HPDE6-E6E7 (cell line): ENCODE data around the gene GTF3C5.
"Not testable (repeated sequence)": the region's sequence is repeated elsewhere in the genome, so short reads cannot be mapped to it uniquely, and the experiment has no call there.

Experiments used
- DNase-seq: peaks from one replicate; pipeline ENCODE4 v3.0.0; 2011; ENCODE audit warnings: missing footprints; ENCODE audit errors: extremely low spot score

GTF3C5 gene

DNA sequence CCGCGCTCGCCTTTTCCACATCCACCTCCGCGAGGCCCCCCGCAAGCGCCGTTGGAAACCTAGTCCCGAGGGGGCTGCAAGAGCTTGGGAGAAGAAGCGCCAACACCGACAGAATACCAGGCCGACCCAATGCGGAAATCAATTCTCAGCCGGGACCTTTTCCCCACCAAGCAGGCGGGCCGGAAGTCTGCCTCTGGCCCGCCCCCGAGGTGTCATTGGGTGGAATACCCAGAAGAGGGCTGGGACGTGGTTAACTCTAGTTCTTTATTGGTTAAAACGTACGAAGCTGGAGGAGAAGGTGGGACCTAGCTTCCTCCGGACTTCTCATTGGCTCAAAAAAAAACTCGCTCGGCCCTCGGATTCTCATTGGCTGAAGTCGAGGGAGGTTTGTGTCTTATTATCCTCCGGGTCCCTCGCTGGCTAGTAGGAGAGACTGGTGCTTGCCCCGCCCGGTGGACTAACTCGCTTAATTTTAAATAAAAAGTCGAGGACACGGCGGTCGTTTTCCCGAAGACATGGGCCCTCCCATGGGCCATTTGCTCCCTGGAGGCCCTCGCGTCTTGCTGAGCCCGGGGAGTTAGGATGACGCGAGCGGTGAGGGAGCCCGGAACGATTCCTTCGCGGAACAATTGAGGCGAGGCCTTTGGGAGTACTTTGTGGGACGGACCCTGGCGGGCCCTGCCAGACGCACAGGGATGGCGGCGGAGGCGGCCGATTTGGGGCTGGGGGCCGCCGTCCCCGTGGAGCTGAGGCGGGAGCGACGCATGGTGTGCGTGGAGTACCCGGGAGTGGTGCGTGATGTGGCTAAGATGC is at the start of gene GTF3C5:
Gene GTF3C5 (plus strand): TSS at position 681 of the 813 bp plus-strand sequence. CDS start 15 bp downstream, at position 696.
- DNase-seq = peak; percentile 100

- DNase-seq = no peak
Observed at GRCh38 chr9:132982458-132982857, 48.3 kb upstream of the GTF3C5 start.

DNA sequence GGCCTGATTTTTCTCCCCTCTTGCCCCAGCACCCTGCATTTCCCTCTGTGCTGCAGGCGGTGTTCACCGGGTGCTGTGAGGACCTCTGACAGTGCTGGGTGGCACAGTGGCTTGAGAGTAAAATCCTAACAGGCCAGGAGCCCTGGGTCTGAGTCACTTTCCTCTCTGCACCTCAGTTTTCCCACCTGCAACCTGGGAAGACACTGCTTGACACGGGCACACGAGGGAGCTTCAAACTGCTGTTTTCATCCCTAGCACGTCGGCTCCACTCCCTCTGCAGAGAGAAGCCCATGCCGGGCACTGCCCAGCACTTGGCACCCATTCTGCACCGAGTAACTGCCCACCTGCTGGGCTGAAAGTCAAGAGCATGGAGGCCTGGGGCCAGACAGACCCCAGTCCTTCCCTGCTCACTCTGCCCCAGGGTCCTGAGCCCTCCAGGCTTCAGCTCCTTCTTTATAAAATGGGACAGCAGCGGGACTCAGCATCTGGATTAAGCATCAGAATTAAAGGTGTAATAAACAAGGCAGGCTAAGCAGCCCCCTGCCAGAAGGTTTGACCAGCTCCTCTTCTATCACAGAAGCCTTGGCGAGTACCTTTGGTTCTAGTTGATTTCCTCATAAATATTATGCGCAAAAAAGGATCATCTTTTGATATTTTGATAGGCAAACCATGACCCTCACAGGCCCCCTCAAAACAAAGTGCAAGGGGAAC is 47.2 kb upstream of the GTF3C5 start:
- DNase-seq = no peak

GRCh38 chr9:132984202-132985070 is 46.4 kb upstream of the GTF3C5 start:
- DNase-seq = no peak

- DNase-seq = no peak
Observed at GRCh38 chr9:132985071-132985350, 45.8 kb upstream of the GTF3C5 start.

DNA sequence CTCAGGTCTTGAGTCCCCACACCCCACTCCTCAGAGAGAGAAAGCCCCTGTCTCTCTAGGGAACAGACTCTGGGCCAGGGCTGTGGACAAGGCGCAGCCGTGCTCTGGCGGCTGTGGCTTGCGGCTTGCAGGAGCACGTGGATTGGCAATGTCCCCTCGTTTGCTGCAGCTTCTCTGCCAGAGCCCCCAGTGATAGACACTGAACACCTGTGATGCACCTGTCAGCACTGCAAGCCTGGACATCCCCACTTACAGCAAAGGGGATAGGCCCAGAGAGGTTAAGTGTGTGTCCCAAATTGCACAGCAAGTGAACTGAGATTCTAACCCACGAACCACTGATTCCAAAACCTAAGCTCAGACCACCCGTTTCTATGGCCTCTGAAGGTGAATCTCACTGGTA is 45.3 kb upstream of the GTF3C5 start:
- no peak for DNase-seq

DNA sequence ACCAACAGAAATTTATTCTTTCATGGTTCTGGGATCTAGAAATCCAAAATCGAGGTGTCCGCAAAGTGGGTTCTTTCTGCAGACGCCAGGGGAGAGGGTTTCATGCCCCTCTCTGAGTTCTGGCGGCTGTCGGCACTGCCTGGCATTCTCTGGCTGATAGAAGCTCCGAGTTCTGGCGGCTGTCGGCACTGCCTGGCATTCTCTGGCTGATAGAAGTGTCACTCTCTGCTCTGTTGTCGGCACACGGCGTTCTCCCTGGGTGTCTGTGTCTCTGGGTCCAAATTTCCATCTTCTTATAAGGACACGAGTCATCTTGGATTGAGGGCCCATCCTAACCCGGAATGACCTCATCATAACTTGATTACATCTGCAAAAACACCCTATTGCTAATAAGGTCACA is 44.7 kb upstream of the GTF3C5 start:
- no peak for DNase-seq

GRCh38 chr9:132986640-132987620 is 43.9 kb upstream of the GTF3C5 start:
- DNase-seq = no peak

GRCh38 chr9:132988244-132989013 is 42.4 kb upstream of the GTF3C5 start:
- no peak for DNase-seq

DNA sequence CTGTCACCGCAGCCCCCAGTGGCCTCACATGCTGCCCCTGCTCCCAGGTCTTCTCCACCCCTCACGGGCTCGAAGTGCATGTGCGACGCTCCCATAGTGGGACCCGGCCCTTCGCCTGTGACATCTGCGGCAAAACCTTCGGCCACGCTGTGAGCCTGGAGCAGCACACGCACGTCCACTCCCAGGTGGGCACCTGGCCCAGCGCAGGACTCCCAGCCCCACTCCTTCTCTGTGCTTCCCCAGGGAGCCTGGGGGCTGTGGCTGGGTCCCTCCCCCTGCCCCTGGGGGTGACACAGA is 41.8 kb upstream of the GTF3C5 start:
- DNase-seq = no peak

- DNase-seq = no peak
Observed at GRCh38 chr9:132989414-132989996, 41.3 kb upstream of the GTF3C5 start.

DNA sequence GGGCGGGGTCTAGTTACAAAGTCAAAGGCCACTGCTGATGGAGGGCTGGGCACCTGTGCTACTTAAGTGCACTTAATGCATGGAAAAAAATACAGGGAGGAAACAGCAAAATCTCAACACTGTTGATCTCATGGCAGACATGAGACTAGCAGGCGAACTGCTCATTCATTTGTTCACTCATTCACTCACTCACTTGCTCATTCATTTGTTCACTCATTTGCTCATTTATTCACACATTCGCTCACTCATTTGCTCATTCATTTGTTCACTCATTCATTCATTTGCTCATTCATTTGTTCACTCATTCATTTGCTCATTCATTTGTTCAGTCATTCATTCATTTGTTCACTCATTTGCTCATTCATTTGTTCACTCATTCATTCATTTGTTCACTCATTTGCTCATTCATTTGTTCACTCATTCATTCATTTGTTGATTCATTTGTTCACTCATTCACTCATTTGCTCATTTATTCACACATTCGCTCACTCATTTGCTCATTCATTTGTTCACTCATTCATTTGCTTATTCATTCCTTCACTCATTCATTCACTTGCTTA is 40.7 kb upstream of the GTF3C5 start:
- not testable (repeated sequence) for DNase-seq

DNA sequence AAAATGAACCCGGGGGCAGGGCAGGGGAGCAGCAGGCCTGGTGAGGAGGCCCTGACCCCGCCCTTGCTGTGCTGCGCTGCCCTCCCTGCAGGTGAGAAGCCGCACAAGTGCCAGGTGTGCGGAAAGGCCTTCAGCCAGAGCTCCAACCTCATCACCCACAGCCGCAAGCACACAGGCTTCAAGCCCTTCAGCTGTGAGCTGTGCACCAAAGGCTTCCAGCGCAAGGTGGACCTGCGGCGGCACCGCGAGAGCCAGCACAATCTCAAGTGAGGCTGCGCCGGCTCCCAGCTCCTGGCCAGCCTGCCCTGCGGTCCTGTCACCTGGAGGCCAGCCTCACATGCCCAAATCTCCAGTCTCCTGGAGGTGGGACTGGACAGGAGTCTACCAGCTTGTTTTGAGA is 40.0 kb upstream of the GTF3C5 start:
- no peak for DNase-seq

GRCh38 chr9:132991351-132992300 is 39.2 kb upstream of the GTF3C5 start:
- no peak for DNase-seq

- no peak for DNase-seq
Observed at GRCh38 chr9:132993511-132993939, 37.3 kb upstream of the GTF3C5 start.

GRCh38 chr9:132994410-132995120 is 36.2 kb upstream of the GTF3C5 start:
- peak; percentile 54 for DNase-seq

DNA sequence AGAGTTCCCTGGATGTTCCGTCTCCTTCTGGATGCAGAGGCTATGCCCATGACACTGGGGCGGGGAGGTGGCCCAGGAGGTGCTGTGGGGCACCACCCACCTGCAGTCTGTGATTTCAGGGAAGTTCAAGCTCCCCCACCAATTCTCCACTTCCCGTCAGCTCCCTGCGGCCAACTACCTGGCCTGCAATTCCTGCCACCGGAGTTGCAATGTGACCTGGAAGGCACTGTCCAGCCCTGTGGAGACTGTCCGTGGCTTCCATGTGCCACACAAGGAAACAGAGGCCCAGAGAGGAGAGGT is 35.7 kb upstream of the GTF3C5 start:
- no peak for DNase-seq

DNA sequence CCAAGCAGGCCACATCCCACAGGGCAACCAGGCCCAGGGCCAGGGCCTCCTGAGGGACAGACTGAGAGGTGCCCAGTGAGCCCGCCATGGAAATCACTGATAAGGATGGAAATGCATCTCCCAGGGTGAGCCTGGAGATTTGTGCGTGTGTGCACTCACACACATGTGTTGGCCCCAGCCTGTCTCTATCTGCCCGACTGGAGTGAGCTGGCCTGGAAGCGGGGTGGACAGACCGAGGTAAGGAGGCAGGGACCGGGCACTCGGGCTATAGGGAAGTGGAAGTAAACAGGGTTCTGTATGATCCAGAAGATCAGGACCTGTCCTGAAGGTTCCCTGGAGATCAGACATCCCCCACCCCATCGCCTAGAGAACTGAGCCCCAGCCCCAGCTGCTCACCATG is 34.9 kb upstream of the GTF3C5 start:
- DNase-seq = no peak
